SH-SY5Y (cell line): ENCODE measurements around the gene SLC9A9.

Experiments used
- GATA2 ChIP-seq: IDR thresholded peaks from 2 replicates; pipeline ENCODE4 v1.6.1; 2011; ENCODE audit warnings: mild to moderate bottlenecking, low read depth, low read length
- GATA3 ChIP-seq: IDR thresholded peaks from 2 replicates; pipeline ENCODE4 v1.6.1; 2011; ENCODE audit warnings: low read depth, mild to moderate bottlenecking, low read length, moderate library complexity

The SLC9A9 gene

DNA sequence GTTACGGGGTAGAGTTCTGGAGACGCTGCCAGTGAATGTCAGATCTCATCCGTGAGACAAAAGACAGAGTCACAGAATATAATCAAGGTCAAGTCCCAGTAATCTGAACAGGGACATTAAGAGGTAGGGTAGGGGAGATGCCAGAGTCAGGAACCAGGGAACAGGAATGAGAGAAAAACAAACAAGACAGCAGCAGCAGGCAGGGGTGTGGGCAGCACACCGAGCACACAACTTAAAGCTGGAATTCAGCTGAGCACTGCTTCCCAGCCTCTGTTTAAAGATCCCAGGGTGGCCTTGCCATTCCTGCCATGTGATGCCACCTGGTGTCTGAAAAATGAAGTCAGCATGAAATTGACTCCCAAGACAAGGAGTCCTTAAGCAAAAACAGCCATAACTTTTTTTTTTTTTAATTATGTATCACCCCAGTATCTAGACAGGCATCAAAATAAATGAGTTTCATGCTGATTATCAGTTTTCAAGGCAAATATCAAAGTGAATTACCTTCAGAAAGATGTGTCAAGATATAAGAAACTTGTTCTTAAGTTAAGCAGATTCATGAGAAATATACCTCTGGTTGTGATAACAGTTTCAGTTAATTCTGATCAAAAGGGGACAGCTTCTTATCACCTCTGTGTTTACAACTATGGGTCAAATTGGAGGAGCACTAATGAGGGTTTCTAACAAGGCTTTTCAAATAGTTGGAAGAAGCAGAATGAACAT, 203.7 kb downstream of the SLC9A9 start:
- TF ChIP-seq GATA2 (no peak), GATA3 (no peak)

DNA sequence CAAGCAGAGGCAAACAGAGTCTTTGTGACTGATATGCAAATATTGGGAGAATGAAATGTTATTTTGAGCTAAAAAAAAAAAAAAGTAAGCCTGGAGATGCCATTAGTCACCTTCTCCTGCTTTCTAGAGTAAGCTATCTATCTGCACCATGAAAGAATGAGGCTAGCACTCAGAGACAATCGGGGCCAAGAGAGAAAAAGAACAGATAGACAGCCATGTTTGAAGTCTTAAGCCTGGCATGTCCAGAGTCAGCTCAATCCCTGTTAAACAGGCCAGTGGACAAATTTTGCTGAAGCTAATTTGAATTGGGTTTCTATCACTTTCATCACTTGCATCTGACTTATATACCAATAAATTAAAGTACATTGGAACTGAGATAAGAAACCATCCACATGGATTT, 204.4 kb downstream of the SLC9A9 start:
- no peak for TF ChIP-seq GATA2
- TF ChIP-seq GATA3 = no peak

GRCh38 chr3:143640774-143641173, 207.5 kb downstream of the SLC9A9 start:
- TF ChIP-seq GATA2 (no peak), GATA3 (no peak)

GRCh38 chr3:143637133-143637532, 211.1 kb downstream of the SLC9A9 start:
- no peak for TF ChIP-seq GATA3
- no peak for TF ChIP-seq GATA2

DNA sequence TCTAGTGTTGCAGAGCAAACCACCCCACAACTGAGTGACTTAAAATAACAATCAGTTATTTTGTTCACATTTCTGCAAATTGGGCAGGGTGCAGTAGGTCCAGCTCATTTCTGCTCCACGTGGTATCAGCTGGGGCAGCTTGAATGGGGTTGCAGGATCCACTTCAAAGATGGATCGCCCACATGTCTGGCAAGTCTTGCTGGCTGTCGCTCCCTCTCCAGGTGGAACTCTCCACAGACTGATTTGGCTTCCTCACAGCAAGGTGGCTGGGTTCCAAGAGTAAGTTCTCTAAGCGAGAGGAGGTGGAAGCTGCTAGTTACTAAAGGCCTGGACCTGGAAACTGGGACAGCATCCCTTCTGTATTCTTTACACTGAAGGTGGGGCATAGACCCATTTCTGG, 213.3 kb downstream of the SLC9A9 start:
- no peak for TF ChIP-seq GATA3
- no peak for TF ChIP-seq GATA2

DNA sequence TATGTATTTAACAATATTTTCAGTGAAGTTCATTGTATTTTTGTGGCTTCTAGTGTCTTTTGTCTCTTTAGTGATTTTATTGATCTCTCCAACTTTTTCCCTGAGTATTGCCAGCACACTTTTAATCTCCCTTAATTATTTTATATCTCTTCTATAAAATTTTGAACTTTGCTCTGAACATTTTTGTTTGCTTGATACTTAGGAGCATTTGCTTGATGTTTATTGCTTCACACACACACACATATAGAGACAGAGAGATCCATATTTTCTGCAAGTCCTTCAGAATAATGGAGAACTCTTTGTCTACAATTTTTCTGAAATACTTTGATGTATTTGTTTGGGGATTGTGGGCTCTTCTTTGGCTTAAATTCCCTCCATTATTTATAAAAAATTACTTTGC, 213.8 kb downstream of the SLC9A9 start:
- TF ChIP-seq GATA3 (no peak), GATA2 (no peak)

DNA sequence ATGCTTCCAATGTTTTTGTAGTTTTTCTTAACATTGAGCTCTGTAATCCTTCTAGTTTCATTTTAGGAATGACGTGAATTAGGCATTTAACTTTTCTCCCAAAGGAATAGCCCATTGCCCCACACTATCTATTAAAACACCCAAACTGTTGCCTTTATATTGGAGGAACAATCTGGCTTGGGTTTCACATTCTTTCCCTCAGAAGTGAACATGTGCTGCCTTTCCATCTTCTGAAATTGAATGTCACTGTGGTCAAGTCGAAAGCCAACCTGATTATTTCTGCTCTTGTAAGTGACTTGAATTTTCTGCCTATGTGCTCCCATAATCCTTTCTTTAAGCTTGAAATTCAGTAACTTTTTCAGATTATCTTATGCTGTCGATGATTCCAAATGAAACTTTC, 214.5 kb downstream of the SLC9A9 start:
- TF ChIP-seq GATA2 (no peak), GATA3 (no peak)

GRCh38 chr3:143629726-143630125, 218.5 kb downstream of the SLC9A9 start:
- TF ChIP-seq GATA2 = no peak
- no peak for TF ChIP-seq GATA3

DNA sequence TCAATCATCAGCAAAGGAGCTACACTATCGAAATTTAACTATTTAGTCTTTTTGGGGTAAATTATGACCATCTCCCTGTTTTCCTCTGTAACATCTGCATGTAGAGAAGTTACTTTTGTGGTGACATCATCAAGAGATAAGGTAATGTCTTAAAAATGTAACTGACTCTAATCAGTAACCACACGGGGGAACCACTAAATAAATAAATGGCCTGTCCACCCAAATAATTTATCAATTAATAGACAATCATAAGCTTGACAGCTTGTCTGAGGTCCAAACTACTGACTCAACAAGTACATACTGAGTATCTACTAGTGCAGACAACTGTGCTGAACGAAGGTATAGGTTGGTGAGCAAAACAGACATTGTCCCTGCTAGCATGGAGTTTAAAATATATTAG, 219.3 kb downstream of the SLC9A9 start:
- TF ChIP-seq GATA3 (no peak), GATA2 (no peak)

GRCh38 chr3:143627336-143627735, 220.9 kb downstream of the SLC9A9 start:
- TF ChIP-seq GATA3 (no peak), GATA2 (no peak)

- TF ChIP-seq GATA2 = no peak
- TF ChIP-seq GATA3 = no peak
These were observed 229.0 kb downstream of the SLC9A9 start for GRCh38 chr3:143619231-143619630.

DNA sequence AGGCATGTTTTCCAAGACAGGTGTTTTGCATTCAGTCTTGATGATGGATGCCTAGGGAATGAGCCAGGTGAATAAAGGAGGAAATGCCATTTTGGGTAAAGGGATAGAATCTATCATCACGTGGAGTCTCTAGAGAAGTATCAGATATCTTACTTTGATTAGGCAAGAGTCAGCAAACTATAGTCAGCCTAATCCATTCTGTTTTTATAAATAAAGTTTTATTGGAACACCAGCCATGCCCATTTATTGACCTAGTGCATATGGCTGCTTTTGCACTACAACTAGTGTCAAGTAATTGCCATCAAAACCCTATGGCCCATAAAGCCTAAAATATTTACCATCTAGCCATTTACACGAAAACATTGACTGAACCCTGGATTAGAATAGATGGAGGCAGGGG, 231.2 kb downstream of the SLC9A9 start:
- TF ChIP-seq GATA3 (no peak), GATA2 (no peak)

GRCh38 chr3:143613226-143613625, 235.0 kb downstream of the SLC9A9 start:
- TF ChIP-seq GATA2 (no peak), GATA3 (no peak)

- no peak for TF ChIP-seq GATA3
- TF ChIP-seq GATA2 = no peak
These were observed 235.7 kb downstream of the SLC9A9 start for GRCh38 chr3:143612541-143612940.

DNA sequence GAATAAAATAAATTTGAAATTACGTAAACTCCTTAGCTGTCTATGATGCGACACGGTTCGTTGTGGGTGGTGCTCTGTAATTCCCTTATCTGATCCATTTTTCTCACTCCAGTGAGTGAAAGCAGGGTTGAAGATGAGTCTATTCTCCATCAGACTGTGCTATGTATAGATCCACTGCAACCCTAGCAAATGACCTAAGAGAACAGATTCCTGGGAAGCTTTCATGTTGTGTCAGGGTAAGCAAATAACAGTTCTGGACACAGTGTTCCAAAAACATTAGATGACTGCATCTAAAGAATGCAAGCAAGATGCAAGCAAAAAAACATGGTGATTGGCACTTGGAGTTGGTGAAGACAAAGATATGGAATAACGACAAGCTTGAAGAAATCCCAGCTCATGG, 239.3 kb downstream of the SLC9A9 start:
- no peak for TF ChIP-seq GATA2
- no peak for TF ChIP-seq GATA3
